Measurements from ENCODE around the gene SYNE3.

The SYNE3 gene

DNA sequence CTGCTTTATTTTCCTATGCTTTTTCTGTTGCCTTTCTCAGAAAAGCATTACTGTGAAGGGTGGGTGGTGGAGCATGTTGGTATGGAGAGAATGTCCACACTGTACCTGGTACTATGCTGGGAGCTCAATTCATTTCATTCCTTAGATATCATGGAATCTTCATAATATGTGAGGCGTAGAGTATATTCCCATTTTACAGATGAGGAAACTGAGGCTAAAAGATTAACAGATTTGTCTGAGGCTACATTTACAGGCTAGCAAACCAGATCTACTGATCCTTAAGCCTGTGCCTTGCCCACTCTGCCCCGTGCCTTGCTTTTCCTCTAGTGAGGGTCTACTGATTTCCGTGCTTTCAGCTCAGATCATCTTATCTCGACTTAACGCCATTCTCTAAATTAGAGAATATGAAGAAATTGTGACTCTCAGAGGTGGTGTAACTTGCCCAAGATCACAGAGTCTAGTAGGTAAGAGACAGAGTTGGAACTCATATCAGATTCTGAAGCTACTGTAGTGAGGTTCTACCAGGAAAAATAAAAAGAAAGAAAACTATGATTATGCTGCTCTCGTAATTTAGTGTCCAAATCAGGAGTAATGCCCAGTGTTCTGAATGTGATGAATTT lies 23.9 kb upstream of the SYNE3 start:
- no peak for DNase-seq (ENCODE audit: low spot score)

DNA sequence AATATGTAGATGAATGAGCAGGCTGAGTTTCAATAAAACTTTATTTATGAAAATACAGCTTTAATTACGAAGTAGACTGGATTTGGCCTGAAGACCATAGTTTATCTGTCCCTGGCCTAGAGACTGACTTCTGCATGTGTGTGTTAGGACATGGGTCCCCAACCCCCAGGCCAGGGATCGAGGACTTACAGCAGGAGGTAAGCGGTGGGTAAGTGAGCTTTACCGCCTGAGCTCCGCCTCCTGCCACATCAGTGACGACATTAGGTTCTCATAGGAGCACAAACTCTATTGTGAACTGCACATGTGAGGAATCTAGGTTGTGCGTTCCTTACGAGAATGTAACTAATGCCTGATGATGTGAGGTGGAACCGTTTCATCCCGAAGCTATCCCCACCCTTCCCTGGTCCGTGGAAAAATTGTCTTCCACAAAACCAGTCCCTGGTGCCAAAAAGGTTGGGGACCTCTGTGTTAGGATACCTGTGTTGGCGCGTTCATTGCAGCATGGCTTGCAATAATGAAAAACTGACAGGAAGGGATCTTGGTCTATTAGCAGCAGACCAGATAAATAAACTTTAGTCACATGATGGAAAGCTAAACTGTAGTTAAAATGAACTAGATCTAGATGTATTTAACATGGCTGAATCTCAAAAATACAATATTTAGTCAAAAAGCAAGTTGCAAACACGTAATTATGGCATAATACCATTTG lies 22.5 kb upstream of the SYNE3 start:
- DNase-seq (ENCODE audit: low spot score), result no peak

DNA sequence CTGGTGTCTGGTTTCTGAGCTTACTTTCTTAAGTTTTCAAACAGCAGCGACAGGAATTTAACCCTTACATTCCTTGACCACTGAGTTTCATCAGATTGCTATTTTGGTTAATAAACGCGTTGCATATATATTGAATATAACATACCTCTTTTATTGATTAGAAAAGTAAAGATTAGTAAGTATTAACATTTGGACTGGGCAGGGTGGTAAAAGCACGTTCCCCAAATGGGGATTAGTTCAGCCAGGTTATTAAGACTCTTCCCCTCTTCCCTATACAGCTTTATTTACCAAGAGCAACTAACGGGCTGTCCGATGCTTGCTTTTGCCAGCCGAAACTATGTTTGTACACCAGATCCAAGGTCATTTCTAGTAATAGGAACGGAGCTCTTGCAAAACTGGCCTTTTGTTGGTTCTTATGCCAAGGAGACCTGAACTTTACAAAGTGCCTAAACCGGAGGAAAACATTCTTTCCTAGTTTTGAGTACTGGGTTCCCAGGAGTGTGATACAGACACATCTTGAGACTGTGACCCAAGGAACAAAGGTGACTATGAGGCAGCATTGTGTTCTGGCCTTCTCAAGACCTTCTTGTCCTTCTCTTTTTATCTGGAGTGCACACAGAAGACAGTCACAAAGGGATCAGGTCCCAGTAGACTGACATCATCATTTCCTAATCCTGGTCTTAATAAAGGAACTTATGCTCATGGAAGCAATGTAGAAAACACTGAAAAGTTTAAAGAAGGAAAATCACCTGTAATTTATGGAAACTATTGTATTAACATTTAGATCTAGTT lies 21.0 kb upstream of the SYNE3 start:
- DNase-seq (ENCODE audit: low spot score), result no peak

DNA sequence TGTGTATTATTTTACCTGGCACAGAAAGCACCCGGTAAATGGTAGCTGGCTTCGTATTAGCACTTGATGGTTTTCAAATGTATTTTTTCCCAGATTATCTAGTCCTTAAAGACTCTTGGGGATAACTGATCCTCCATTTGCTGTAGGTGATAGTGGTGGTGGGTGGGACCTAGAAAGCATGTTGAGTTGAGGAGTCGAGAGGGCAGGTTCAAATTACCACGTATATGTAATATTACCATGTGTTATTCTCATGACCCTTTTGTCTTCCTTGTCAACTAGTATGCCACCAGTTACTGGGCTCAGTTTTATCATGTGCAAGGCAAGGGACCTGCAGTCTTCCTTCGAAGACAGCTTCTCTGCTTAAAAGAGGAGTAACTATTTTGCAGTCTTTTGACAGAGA lies 20.2 kb upstream of the SYNE3 start:
- DNase-seq (ENCODE audit: low spot score), result no peak

DNA sequence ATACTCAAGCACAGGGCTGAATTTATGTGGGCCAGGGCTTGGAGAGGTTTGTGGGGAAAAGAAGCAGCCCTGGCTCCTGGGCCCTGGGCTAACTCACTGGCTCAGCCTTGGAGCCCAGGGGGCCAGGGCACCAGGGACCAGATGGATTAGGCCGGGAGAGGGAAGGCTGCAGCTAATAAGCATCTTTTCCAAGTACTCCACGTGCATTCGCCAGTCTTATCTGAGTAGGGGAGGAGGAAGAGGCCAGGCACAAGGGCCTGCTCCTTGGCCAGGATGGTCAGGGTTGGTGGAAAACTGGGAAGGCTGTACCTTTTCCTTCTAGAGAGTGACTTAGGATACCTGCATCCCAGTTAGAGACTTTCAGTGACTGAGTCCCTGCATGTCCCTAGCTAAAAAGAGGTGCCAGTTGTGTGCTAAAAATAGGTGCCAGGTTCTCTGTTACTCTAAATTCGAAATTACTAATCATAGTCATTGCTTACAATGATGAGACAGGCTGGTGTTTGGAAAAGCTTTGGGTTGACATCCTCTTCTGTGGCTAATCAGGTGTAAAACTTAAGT lies 19.7 kb upstream of the SYNE3 start:
- DNase-seq (ENCODE audit: low spot score), result no peak

DNA sequence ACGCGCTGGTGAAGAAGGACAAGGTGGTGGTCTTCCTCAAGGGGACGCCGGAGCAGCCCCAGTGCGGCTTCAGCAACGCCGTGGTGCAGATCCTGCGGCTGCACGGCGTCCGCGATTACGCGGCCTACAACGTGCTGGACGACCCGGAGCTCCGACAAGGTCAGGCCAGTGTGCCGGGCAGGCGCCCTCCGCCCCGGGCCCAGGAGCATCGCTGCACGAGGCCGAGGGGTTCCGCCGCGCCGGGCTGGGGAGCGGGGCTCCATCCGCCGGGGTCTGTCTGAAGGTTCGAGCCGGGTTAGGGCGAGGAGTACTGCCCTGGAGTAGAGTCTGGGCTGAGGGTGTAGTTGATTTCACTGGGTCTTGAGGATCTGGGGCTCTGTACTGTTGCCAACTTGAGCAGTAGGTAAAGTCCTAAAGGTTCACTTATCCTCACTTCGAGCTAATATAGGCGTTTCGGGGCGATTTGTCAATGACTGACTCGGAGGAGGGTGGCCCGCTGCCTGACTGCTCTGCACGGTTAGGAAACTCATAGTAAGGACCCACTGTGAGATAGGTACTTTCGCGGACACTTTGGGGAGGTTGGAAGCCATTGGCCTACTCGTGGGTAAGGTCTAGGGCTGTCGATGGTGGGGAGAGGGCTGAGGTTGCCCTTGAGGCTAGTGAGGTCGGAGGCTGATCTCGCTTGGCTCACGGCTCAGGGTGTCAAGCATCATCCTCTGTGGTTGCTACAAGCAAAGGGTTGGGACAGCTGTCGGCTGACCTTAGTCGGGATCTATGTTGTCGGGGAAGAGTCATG lies 19.0 kb upstream of the SYNE3 start:
- peak; percentile 38 for DNase-seq (ENCODE audit: low spot score)

DNA sequence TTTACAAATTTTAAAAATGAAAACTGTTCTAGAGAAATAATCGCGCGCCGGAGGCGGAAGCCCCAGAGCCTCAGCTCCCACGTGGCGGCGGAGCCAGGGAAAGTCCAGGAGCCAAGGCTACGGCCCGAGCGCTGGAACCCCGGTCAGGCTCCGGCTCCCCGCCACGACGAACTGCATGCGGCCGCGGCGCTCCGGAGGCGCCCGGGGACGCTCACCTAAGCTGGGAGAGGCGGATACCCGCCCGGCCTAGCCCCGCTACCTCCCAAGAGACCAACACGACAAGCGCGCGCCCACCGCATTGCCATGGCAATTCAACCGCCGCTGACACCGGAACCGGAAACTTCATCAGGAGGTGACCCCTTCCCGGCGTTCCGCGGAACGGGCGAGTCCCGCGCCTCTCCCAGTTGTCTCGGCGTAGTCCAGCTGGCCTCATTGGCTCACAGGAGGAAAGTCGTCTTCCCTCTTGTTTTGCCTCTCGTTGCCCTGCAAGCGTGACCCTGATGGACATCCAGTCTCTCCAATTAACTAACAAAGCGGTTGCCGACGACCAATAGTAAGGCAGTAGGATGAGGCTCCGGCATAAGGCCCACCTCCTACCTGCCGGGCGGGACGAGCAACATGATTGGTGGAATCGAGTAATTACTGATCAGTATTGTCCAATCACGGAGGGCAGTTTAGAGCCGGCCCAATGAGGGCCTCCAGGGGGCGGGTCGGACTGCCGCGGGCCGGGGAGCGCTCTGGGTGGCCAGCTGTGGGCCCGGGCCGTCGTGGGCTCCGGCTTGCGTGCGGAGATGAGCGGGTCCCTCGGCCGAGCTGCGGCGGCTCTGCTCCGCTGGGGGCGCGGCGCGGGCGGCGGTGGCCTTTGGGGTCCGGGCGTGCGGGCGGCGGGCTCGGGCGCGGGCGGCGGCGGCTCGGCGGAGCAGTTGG lies 18.1 kb upstream of the SYNE3 start, which contains the start of gene GLRX5:
Gene GLRX5, plus strand, starts transcription at position 752 of the 927 bp plus-strand sequence. Its CDS starts 40 bp downstream, at position 792.
- DNase-seq (ENCODE audit: low spot score), result peak; percentile 100

DNA sequence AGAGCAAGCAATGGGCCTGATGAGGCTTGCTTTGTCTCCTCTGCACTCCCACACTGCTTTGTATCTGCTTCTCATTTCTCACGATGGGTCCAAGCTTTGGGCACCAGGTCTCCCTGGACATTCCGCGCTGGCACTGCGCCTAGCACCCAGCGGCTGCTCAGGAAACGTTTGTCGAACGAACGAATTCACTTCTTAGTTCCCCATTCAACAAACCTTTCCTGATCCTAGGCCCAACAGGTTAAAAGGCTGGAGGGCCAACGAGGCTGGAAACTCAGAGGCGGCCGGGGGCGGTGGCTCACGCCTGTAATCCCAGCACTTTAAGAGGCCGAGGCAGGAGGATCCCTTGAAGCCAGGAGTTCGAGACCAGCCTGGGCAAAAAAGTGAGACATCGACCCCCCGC lies 17.4 kb upstream of the SYNE3 start:
- no peak for DNase-seq (ENCODE audit: low spot score)

DNA sequence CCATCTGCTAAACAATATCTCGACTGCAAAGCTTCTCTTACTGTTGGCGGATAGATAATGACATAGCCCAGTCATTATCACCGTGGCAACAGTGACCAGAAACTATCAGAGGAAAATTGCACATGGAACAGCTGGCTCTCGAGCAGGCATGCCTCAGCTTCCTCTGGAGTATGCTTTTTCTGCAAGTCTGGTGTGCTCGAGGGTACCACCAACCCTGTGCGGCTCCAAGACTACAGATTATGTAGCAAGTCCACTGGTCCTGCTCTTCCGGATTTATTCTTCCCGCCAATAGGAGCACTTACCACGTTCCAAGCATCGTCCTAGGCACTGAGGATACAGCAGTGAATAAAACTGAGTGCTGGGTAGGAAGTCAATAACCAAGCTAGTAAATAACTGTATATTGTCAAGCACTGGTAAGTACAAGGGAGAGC lies 17.0 kb upstream of the SYNE3 start:
- no peak for DNase-seq (ENCODE audit: low spot score)

DNA sequence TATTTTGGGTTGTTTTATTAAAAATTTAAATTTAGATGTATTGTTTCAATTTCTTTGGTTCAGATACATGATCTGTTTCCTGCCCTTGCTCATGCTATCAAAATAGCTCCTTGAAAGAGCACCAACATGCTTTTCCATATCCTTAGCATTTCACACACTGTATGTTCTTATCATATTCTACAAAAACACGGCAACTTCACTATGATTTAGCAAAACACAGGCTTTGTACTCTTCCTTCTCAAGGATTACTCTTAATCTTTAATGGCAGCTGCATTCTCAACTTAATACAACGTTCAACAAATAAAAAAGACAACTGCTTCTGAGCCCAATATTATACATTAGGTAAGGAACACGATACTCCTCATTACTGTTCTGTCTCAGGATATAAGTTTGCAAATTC lies 15.5 kb upstream of the SYNE3 start:
- DNase-seq (ENCODE audit: low spot score), result no peak

DNA sequence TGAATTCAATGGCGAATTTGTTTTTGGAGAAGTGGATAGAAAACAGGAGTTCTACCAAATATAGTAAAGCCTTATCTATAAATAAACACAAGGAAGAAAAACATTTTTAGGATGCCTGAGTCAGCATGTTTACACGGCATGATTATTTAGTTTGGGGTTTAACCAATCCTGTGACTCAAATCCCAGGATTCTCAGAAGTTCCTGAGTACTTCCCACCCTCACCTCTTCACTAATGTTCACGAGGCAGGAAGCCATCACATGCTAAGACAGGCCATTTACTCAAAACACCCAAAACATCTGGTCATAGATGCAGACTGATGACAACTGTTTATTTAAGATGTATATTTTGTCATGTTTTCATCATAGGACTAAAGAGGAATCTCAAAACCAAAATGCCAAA lies 15.0 kb upstream of the SYNE3 start:
- DNase-seq (ENCODE audit: low spot score), result no peak

DNA sequence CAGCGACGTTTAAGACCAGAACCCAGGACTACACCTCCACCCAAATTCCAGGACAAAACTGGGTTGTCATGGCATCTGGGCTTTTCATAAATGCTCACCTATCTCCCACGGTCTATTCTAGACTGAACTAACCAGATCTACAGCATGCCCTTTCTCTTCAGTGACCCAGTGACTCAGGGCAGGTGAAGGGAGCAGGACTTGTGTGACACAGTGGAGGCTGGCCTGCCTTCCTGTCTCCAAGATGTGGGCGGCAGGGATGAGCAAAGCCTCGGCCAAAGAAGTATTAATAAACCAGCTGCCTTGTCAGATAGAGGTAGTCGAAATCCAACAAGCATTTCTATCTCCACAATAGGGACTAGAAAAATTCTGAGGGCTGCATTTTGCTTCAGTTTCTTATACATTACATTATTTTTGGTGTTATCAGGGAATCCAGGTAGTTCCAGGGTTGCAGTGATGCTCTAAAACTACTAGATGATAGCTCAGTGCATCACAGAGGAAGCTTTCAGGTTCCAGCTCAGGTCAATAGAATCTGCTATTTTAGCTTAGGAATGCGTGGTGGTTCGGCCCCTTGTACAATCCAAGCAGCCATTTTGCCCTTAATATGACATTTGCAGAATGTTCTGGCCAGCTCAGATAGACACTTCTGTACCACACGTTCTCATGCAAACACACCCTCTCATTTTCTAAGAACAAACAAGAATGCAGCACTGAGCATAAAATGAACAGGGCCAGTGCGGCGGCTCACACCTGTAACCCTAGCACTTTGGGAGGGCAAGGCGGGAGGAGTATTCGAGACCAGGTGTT lies 14.2 kb upstream of the SYNE3 start:
- no peak for DNase-seq (ENCODE audit: low spot score)

DNA sequence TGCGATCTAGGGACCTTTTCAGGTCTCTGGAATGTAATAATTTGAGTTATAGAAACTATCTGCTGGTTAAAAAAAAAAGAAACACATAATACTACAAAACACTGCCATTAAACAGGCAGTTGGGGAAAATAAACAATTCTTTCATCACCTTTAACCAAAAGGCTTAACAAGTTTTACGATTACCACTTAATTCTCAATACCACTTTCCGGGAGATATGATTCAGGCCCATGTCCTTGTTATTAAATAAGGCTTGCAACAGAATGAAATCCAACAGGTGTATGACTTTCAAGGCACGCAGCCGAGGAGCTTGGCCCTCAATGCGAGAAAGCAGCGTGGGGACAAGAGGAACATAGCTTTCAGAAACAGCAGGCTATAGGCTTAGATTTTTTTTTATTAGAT lies 12.8 kb upstream of the SYNE3 start:
- DNase-seq (ENCODE audit: low spot score), result no peak

DNA sequence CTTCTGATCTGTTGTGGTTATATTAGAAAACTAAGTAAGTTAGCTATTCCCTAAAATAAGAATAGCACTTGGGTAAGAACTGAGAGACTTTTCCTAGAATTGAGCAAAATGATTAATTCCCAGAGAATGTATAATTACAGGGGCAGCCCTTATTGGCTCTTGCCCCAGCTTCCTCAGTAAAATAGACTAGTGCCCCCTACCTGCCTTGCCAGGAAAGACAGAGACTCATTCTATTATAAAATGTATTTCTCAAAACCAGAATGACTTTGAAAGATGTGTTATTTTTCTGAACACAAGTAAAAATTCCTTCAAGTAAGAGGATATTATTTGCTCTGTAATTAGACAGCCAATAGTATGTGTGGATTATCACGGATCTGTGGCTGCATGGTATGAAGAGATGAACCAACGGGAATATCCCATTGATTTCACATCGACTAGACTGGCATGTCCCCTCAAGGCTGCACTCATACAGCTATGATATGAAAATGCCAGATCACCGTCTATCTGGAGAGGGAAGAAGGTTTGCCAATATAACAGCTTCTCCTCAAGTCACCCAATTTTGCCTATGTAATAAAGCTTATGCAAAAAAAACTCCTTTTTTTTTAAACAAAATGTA lies 11.0 kb upstream of the SYNE3 start:
- DNase-seq (ENCODE audit: low spot score), result peak; percentile 40

DNA sequence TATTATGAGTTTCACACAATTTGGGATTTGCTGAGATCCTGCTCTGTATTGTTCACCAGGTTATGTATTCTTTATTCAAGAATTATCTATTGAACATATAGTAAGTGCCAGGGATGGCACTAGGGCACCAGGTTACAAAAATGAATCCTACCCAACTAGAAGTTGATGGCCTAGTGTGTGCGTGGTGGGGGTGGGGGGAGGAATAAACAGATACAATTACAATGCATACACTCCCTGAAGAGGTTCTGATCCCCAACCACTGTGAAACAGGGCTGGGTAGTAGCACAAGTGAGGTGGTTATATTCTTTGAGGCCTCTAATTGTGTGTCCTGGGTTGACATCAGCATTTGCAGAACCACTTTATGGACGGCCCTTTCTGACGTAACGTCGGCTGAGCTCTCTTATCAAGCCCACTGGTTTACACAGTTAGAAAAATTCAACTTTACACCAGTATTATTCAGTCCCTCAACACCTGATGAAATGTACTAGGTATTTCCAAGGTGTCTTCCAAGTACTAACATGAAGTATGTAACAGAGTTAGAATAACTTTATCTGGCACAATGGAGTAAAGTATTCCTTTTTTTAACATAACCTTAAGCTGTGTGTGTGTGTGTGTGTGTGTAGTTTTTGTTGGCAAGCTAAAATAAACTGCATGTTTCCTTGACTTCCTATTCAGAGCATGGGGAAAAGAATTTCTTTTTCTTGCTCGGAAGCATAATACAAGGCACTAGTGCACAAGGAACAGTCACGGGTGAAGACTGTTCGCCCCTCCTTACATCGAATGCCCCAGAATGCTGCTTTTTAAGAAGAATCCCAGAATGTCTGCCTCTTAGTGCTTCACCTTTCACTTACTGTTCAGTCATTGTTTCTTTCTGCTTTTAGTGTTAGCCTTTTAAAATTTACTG lies 10.3 kb upstream of the SYNE3 start:
- no peak for DNase-seq (ENCODE audit: low spot score)

DNA sequence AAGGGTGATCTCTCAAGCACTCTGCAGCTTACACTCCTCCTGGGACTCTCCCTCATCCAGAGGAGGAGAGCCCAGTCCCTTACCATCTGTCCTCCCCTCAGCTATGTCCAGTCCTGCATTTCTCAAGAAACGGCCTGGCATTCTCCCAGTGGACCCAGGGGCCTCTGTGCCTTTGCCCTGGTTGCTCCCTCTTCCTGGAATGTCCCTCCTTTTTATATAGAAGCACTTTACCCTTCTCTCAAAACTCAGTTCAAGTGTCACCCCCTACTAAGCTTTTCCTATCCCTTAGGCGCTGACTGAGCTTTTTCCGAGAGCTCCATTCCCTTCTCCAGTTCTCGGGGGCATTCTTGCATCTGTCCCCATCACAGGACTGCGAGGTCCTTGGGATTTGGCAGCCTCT lies 9.5 kb upstream of the SYNE3 start:
- no peak for DNase-seq (ENCODE audit: low spot score)

DNA sequence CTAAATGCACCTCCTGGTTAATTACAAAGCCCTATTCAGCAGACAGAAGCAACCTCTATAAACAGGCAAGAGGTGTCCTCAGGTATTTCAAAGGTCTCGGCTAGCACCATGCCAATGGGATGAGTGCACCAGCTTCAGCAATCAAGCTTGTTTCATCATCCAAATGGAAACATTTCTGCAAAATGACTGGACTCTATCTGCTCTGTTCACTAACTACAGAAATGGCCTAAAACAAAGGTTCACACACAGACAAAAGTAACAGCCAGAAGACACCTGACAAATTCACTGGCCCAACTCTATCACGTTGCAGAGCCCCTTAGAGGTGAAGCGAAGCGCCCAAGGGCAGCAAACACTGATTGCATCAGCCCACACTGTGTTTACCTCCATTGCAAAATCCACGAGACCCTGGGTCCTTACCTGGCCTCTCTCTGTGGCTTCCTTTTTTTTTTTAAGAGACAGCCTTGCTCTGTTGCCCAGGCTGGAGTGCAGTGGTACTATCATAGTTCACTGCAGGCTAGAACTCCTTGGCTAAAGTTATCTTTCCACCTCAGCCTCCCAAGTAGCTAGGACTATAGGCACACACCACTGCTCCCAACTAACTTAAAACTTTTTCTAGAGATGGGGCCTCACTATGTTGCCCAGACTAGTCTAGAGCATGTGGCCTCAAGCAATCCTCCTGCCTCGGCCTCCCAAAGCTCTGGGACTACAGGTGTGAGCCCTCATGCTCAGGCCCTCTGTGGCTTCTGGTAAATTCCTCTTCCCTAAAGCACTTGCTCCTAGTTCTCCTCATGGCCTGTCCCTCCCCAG lies 8.5 kb upstream of the SYNE3 start:
- DNase-seq (ENCODE audit: low spot score), result no peak
